ENCODE data around the gene ME1.

The ME1 gene

DNA sequence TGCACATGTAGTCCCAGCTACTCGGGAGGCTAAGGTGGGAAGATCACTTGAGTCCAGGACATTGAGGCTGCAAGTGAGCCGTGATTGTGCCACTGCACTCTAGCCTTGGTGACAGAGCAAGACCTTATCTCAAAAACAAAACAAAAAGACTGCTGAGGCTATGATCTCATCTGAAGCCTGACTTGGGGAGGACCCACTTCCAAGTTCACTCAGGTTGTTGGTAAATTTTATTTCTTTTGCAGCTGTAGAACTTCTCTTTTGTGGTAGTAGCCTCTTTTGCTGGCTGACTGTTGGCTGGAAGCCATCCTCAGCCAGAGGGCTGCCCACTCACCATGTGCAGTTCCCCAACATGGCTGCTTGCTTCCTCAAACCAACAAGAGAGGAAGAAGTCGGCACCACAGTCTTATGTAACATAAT is 36.8 kb upstream of the ME1 start (continued):
- no peak for TF ChIP-seq ZNF274 (IDR thresholded peaks at IDR 0.05; ENCODE audit: low read length)
- TF ChIP-seq ZNF274 (tag by site-specific recombination; IDR thresholded peaks at IDR 0.05; ENCODE audit: borderline replicate concordance) = no peak
- TF ChIP-seq, protein P1, sequence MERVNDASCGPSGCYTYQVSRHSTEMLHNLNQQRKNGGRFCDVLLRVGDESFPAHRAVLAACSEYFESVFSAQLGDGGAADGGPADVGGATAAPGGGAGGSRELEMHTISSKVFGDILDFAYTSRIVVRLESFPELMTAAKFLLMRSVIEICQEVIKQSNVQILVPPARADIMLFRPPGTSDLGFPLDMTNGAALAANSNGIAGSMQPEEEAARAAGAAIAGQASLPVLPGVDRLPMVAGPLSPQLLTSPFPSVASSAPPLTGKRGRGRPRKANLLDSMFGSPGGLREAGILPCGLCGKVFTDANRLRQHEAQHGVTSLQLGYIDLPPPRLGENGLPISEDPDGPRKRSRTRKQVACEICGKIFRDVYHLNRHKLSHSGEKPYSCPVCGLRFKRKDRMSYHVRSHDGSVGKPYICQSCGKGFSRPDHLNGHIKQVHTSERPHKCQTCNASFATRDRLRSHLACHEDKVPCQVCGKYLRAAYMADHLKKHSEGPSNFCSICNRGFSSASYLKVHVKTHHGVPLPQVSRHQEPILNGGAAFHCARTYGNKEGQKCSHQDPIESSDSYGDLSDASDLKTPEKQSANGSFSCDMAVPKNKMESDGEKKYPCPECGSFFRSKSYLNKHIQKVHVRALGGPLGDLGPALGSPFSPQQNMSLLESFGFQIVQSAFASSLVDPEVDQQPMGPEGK (tag by site-specific recombination; IDR thresholded peaks at IDR 0.05) = no peak
- TF ChIP-seq ZNF792 (tag by site-specific recombination; IDR thresholded peaks at IDR 0.05) = no peak
- no peak for TF ChIP-seq ZNF645 (tag by site-specific recombination; IDR thresholded peaks at IDR 0.05)
- no peak for TF ChIP-seq ZBTB17 (tag by site-specific recombination; IDR thresholded peaks at IDR 0.05)
- TF ChIP-seq ZNF624 (tag by site-specific recombination; IDR thresholded peaks at IDR 0.05) = no peak
- no peak for TF ChIP-seq ZNF510 (tag by site-specific recombination; IDR thresholded peaks at IDR 0.05; ENCODE audit: insufficient replicate concordance)
- peak; percentile 67 for TF ChIP-seq FEZF1 (tag by site-specific recombination; IDR thresholded peaks at IDR 0.05)
- TF ChIP-seq ZFP69B (tag by site-specific recombination; IDR thresholded peaks at IDR 0.05) = 0 out of 2 replicates have a peak, but pooled peaks have one; percentile 65
- no peak for TF ChIP-seq ZNF423 (tag by site-specific recombination; IDR thresholded peaks at IDR 0.05)
- TF ChIP-seq TRIM28 (IDR thresholded peaks at IDR 0.05; ENCODE audit: borderline replicate concordance, low read length) = peak; percentile 55; the same call in 1 of the 2 replicates
- TF ChIP-seq ZNF211 (tag by site-specific recombination; IDR thresholded peaks at IDR 0.05; ENCODE audit: low read depth) = peak; percentile 9; the same call in 1 of the 2 replicates
- no peak for TF ChIP-seq PBX3 (CRISPR knock-in tag; IDR thresholded peaks at IDR 0.05)
- no peak for TF ChIP-seq ZNF174 (tag by site-specific recombination; IDR thresholded peaks at IDR 0.05)
- TF ChIP-seq ZNF610 (tag by site-specific recombination; IDR thresholded peaks at IDR 0.05; ENCODE audit: borderline replicate concordance) = no peak
- TF ChIP-seq ZNF785 (tag by site-specific recombination; IDR thresholded peaks at IDR 0.05) = no peak
- TF ChIP-seq ZNF24 (tag by site-specific recombination; IDR thresholded peaks at IDR 0.05) = no peak
- TF ChIP-seq, protein P2, sequence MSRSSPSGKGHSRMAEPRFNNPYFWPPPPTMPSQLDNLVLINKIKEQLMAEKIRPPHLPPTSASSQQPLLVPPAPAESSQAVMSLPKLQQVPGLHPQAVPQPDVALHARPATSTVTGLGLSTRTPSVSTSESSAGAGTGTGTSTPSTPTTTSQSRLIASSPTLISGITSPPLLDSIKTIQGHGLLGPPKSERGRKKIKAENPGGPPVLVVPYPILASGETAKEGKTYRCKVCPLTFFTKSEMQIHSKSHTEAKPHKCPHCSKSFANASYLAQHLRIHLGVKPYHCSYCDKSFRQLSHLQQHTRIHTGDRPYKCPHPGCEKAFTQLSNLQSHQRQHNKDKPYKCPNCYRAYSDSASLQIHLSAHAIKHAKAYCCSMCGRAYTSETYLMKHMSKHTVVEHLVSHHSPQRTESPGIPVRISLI (tag by site-specific recombination; IDR thresholded peaks at IDR 0.05) = no peak
- TF ChIP-seq ZNF76 (tag by site-specific recombination; IDR thresholded peaks at IDR 0.05; ENCODE audit: borderline replicate concordance, low read depth) = no peak
- no peak for TF ChIP-seq SP3 (tag by site-specific recombination; IDR thresholded peaks at IDR 0.05)
- no peak for TF ChIP-seq ZNF2 (tag by site-specific recombination; IDR thresholded peaks at IDR 0.05)
- no peak for TF ChIP-seq ZNF473 (tag by site-specific recombination; IDR thresholded peaks at IDR 0.05)
- no peak for TF ChIP-seq ZNF660 (tag by site-specific recombination; IDR thresholded peaks at IDR 0.05)
- TF ChIP-seq ZNF555 (tag by site-specific recombination; conservative IDR thresholded peaks at IDR 0.05) = no peak
- no peak for TF ChIP-seq ZNF132 (tag by site-specific recombination; IDR thresholded peaks at IDR 0.05; ENCODE audit: borderline replicate concordance)
- no peak for TF ChIP-seq ZNF16 (tag by site-specific recombination; IDR thresholded peaks at IDR 0.05; ENCODE audit: low read depth)
- TF ChIP-seq KLF8 (tag by site-specific recombination; IDR thresholded peaks at IDR 0.05) = no peak
- TF ChIP-seq ZNF677 (tag by site-specific recombination; IDR thresholded peaks at IDR 0.05) = no peak
- TF ChIP-seq ZFP41 (tag by site-specific recombination; IDR thresholded peaks at IDR 0.05; ENCODE audit: borderline replicate concordance) = no peak
- TF ChIP-seq ZNF768 (tag by site-specific recombination; IDR thresholded peaks at IDR 0.05) = no peak
- peak; percentile 44 for TF ChIP-seq SETDB1 (IDR thresholded peaks at IDR 0.05; ENCODE audit: insufficient read length, low read length)
- 0 out of 2 replicates have a peak, but pooled peaks have one; percentile 27 for TF ChIP-seq ZNF600 (tag by site-specific recombination; IDR thresholded peaks at IDR 0.05)
- no peak for TF ChIP-seq ZNF629 (tag by site-specific recombination; IDR thresholded peaks at IDR 0.05)
- no peak for TF ChIP-seq PRDM6 (tag by site-specific recombination; IDR thresholded peaks at IDR 0.05)
- TF ChIP-seq ZFHX2 (tag by site-specific recombination; conservative IDR thresholded peaks at IDR 0.05) = no peak
- TF ChIP-seq GLIS1 (tag by site-specific recombination; IDR thresholded peaks at IDR 0.05) = no peak
